KMS-11 (cell line): ENCODE results near the gene RFTN1.

Source experiments
- H2AFZ ChIP-seq: fragments of 200-600 bp; sonication (generic); 2 replicates; pipeline ENCODE4 v1.6.1; 2016; ENCODE audit warnings: antibody characterized with exemption, mixed run types, low read depth
- H3K27ac ChIP-seq: fragments of 200-600 bp; sonication (generic); 2 replicates; pipeline ENCODE4 v1.6.1; 2016; ENCODE audit warnings: mild to moderate bottlenecking, mixed run types
- H3K27me3 ChIP-seq: fragments of 200-600 bp; sonication (generic); 2 replicates; pipeline ENCODE4 v1.6.1; 2017; ENCODE audit warnings: mild to moderate bottlenecking, low read depth, mixed run types, moderate library complexity; ENCODE audit not compliant: insufficient read depth
- H3K36me3 ChIP-seq: fragments of 200-600 bp; sonication (generic); 2 replicates; pipeline ENCODE4 v1.6.1; 2017; ENCODE audit warnings: mild to moderate bottlenecking, mixed run types; ENCODE audit not compliant: insufficient read depth
- H3K4me1 ChIP-seq: fragments of 200-600 bp; sonication (generic); 2 replicates; pipeline ENCODE4 v1.6.1; 2016; ENCODE audit warnings: mild to moderate bottlenecking, low read depth, mixed run types; ENCODE audit not compliant: poor library complexity, severe bottlenecking
- H3K4me2 ChIP-seq: fragments of 200-600 bp; sonication (generic); 2 replicates; pipeline ENCODE4 v1.7.0; 2016; ENCODE audit warnings: mild to moderate bottlenecking, mixed run types
- H3K4me3 ChIP-seq: fragments of 200-600 bp; sonication (generic); IDR thresholded peaks from 2 replicates; pipeline ENCODE4 v1.6.1; 2017; ENCODE audit warnings: low read depth, low read length, mixed read lengths; ENCODE audit not compliant: insufficient read depth
- H3K79me2 ChIP-seq: fragments of 200-600 bp; sonication (generic); 2 replicates; pipeline ENCODE4 v1.6.1; 2016; ENCODE audit warnings: low read depth, mixed run types; ENCODE audit not compliant: insufficient read depth
- H3K9ac ChIP-seq: fragments of 200-600 bp; sonication (generic); 2 replicates; pipeline ENCODE4 v1.6.1; 2016; ENCODE audit warnings: mild to moderate bottlenecking, mixed run types
- H4K20me1 ChIP-seq: fragments of 200-600 bp; sonication (generic); 2 replicates; pipeline ENCODE4 v1.6.1; 2016; ENCODE audit warnings: mild to moderate bottlenecking, mixed run types; ENCODE audit not compliant: insufficient read depth
- CTCF ChIP-seq: fragments of 200-600 bp; sonication (generic); conservative IDR thresholded peaks from 2 replicates; pipeline ENCODE4 v1.6.1; 2017; ENCODE audit warnings: low read depth, mild to moderate bottlenecking, antibody characterized with exemption, low read length, moderate library complexity, mixed read lengths

RFTN1 gene

GRCh38 chr3:16506884-16507577 lies 6.5 kb downstream of the RFTN1 start:
- no peaks in the 10 kb centered on the region for H3K79me2 ChIP-seq

DNA sequence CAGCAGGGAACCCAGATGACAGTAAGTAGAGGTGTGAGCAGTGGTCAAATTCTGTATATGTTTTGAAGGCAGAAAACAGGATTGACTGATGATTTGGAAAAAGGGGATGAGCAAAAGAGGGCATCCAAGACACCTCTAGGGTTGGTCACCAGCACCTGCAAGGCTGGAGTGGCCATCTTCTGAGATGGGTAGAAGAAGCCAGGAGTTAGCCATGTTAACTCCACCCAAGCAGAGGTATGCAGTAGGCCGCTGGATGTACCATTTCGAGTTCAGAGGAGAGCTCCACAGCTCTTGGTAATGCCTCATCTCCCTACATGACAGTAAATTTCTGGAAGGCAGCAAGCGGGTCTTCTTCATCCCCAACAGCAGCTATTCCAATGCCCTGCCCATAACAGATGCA lies 7.0 kb downstream of the RFTN1 start:
- H3K4me1 ChIP-seq = peaks cover 9% of the 10 kb centered on the region
- no peaks in the 10 kb centered on the region for H3K36me3 ChIP-seq
- H3K4me3 ChIP-seq = no peak overlapping the region
- no peak overlapping the region for H3K9ac ChIP-seq
- H3K27me3 ChIP-seq = no peaks in the 10 kb centered on the region
- no peak overlapping the region for H2AFZ ChIP-seq
- no peak for TF ChIP-seq CTCF
- no peak overlapping the region for H3K27ac ChIP-seq
- no peaks in the 10 kb centered on the region for H3K79me2 ChIP-seq
- H3K4me2 ChIP-seq = no peak overlapping the region
- H4K20me1 ChIP-seq = no peaks in the 10 kb centered on the region

More at GRCh38 chr3:16506884-16507577, 6.5 kb downstream of the RFTN1 start:
- TF ChIP-seq CTCF = no peak
- H3K27me3 ChIP-seq = no peaks in the 10 kb centered on the region
- H4K20me1 ChIP-seq = no peaks in the 10 kb centered on the region
- H3K27ac ChIP-seq = no peak overlapping the region
- H3K4me3 ChIP-seq = no peak overlapping the region
- H3K9ac ChIP-seq = no peak overlapping the region
- peaks cover 9% of the 10 kb centered on the region for H3K4me1 ChIP-seq
- H2AFZ ChIP-seq = no peak overlapping the region
- no peak overlapping the region for H3K4me2 ChIP-seq
- no peaks in the 10 kb centered on the region for H3K36me3 ChIP-seq

DNA sequence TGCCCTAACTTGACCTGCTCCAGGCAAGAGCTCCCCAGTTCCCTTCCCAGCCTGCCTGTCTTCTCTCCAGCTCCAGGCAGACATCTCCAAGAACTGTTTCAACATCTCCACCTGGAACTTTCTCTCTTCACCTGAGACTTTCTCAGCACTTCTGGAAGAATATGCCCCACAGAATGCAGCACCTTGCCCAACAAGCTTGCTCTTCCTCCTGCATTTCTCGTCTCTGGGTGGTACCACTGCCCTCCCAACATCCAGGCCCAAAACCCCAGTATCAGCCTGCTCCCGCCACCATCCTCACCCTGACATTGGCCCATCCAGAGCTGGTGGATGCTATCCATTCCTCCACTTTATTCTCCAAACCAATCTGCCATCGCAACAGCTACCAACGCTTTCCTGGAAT lies 8.8 kb downstream of the RFTN1 start:
- Histone ChIP-seq H3K4me3 (no peak overlapping the region), H2AFZ (no peak overlapping the region), H3K36me3 (no peaks in the 10 kb centered on the region), H3K27ac (no peak overlapping the region), H3K27me3 (no peaks in the 10 kb centered on the region), H3K4me2 (no peak overlapping the region), H4K20me1 (no peaks in the 10 kb centered on the region), H3K4me1 (peaks cover 9% of the 10 kb centered on the region), H3K79me2 (no peaks in the 10 kb centered on the region), H3K9ac (no peak overlapping the region)
- TF ChIP-seq CTCF = no peak

DNA sequence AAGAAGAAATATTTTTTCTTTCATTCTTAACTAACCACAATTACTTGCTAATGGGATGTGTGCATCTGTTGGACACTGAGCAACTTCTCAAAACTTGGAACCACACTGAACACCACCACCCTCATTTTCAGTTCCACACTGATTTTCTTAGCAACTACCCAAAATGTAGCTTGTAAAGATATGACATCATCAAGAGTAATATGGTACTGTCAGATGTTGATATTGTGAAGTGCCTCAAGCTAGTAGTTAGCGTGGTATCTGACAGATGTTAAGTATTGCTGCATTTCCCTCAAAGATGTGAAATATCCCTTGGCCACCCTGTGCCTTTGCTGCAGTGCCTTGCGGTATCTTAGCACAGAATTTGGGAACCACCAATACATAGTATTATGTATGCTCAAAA lies 9.3 kb downstream of the RFTN1 start:
- Histone ChIP-seq H3K9ac (no peak overlapping the region), H2AFZ (no peak overlapping the region), H3K27ac (no peak overlapping the region), H3K79me2 (no peaks in the 10 kb centered on the region), H3K4me1 (peaks cover 9% of the 10 kb centered on the region), H3K4me3 (no peak overlapping the region), H3K36me3 (no peaks in the 10 kb centered on the region), H3K4me2 (no peak overlapping the region), H4K20me1 (no peaks in the 10 kb centered on the region), H3K27me3 (no peaks in the 10 kb centered on the region)
- no peak for TF ChIP-seq CTCF
